Thyroid gland (tissue), 4 donors: ENCODE measurements around the gene SPACDR.
A peak's percentile ranks its signal among the peaks of the same experiment; 100 is the strongest.

Experiments
- POLR2A ChIP-seq, 2 donors: fragments of 450-650 bp; IDR thresholded peaks; one replicate each; pipeline ENCODE4 v1.6.1; 2017; ENCODE audit warnings: antibody characterized with exemption in 2 of 2, mild to moderate bottlenecking in 2 of 2, moderate library complexity in 1 of 2
- TF ChIP-seq, protein P1 (sequence below), 6 experiments: fragments of 200-600 bp in 3 of 6; fragments of 450-650 bp in 3 of 6; sonication (generic) in 3 of 6; IDR thresholded peaks; one replicate each; pipeline ENCODE4 v1.5.1; 2016 to 2019; ENCODE audit warnings: antibody characterized with exemption in 6 of 6, mild to moderate bottlenecking in 2 of 6, inconsistent platforms in 1 of 6, moderate library complexity in 1 of 6

GRCh38 chr7:100478958-100479660 is 15.0 kb upstream of the SPACDR start, which contains the start of gene TSC22D4:
- TF ChIP-seq, protein P1, sequence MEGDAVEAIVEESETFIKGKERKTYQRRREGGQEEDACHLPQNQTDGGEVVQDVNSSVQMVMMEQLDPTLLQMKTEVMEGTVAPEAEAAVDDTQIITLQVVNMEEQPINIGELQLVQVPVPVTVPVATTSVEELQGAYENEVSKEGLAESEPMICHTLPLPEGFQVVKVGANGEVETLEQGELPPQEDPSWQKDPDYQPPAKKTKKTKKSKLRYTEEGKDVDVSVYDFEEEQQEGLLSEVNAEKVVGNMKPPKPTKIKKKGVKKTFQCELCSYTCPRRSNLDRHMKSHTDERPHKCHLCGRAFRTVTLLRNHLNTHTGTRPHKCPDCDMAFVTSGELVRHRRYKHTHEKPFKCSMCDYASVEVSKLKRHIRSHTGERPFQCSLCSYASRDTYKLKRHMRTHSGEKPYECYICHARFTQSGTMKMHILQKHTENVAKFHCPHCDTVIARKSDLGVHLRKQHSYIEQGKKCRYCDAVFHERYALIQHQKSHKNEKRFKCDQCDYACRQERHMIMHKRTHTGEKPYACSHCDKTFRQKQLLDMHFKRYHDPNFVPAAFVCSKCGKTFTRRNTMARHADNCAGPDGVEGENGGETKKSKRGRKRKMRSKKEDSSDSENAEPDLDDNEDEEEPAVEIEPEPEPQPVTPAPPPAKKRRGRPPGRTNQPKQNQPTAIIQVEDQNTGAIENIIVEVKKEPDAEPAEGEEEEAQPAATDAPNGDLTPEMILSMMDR (IDR thresholded peaks at IDR 0.05): no peak
- peak; percentile 18 to 95 for TF ChIP-seq POLR2A (IDR thresholded peaks at IDR 0.05)
